ENCODE measurements around the gene TRAPPC10.

Gene TRAPPC10

DNA sequence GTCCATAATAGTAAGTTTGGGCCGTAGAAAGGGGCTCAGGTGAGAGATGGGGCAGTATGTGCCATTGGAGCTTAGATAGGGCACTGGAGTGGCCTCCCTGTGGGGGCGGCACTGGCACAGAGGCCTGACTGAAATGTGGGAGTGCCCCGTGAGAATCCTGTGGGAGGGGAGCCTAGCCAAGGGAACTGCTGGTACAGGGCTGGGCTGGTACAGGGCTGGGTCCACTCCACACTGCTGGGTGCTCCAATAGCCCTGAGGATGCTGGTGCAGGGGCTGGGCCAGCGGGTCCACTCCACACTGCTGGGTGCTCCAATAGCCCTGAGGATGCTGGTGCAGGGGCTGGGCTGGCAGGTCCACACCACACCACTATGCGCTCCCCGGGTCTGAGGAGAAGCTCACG is 50.3 kb downstream of the TRAPPC10 start:
- no peak for DNase-seq (ENCODE audit: low read depth in 2 of 2, low spot score in 1 of 2)

DNA sequence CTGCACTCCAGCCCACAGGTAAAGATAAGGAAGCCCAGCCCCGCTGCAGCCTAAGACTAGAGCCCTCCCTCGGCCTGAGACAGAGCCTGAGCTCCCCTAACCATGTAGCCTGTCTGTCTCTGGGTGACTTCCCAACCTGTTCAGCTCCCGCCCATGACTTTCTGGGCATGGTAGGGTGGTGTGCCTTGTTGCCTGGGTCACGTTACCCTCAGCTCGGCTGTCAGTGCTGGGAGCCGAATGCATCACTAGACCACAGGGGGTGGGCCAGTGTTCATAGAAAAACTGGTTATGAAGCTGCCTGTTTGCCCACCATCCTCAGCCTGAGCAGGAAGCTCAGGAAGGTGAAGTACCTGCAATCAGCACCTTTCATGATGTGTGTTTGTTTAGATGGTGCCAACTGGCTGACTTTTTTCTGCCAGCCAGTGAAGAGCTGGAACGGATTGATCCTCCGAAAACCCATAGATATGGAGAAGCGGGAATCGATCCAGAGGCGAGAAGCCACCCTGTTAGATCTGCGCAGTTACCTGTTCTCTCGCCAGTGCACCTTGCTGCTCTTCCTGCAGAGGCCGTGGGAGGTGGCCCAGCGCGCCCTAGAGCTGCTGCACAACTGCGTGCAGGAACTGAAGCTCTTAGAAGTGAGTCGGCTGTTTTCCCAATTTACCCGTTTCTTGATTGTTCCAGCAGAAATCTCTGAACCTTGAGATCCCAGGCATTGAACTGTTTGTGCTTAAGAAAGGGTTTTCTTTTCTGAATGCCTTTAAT is 51.2 kb downstream of the TRAPPC10 start:
- no peak for DNase-seq (ENCODE audit: low read depth in 2 of 2, low spot score in 1 of 2)

DNA sequence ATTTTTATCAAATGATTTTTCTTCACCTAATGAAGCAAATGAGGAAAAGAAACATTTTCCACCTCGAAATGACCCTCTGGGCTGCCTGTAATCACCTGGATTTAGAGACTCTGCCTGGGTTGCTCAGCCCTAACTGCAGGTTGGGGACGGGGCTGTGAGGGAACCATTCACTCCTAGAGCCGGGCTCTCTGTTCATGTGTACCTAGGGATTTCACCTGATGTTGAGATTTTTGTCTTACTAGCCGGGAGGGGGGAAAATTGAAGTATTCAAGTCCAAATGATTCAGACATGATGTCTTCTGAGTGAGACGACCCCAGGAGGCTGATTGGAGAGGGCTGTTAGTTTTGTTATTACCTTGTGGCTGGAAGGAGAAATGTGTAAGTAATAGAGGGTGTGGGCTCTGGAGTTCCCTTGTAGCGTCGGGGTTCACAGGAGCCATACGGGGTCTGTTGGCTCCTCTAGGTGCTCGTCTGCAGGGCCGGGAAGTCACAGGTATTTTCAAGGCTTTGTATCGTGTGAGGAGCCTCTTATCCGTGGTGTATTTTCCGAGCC is 52.8 kb downstream of the TRAPPC10 start:
- DNase-seq (ENCODE audit: low read depth in 2 of 2, low spot score in 1 of 2), result no peak

DNA sequence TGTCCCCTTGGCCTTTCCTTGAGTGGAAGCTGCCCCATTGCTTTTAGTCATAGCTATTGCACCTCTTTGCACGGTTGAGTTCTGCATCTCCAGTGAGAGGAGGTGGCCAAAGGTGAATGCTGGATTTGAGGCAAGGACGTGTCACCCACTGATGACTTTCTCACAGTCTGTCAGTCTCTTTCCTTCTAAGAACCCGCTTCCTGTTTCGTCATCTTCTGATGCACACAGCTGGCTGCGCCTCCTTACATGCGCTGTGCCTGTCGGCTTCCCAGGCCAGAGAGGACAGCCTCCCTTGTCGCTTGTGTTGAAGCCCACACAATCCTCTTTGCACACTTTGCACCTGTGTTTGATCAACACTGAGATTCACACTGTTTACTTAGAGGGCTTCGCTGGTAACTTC is 53.3 kb downstream of the TRAPPC10 start:
- DNase-seq (ENCODE audit: low read depth in 2 of 2, low spot score in 1 of 2), result peak; percentile 42 to 66

DNA sequence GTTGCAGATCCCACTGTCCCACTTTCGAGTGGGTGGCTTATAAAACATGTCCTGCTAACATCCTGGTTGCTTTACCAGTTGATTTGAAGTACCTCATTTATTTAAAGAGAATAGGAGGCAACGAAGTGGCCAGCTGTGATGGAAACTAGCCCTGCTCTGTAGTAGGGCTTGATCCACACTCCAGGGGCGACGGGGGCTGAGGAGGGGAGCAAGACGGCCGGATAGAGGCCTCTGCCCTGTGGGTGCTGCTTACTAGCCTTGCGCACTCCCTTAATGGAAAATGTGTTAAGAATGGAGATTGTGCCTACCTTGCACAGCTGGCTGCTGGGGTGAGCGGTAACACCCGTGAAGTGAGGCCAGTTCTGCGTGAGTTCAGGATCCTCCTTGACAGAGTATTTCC is 54.0 kb downstream of the TRAPPC10 start:
- no peak for DNase-seq (ENCODE audit: low read depth in 2 of 2, low spot score in 1 of 2)

DNA sequence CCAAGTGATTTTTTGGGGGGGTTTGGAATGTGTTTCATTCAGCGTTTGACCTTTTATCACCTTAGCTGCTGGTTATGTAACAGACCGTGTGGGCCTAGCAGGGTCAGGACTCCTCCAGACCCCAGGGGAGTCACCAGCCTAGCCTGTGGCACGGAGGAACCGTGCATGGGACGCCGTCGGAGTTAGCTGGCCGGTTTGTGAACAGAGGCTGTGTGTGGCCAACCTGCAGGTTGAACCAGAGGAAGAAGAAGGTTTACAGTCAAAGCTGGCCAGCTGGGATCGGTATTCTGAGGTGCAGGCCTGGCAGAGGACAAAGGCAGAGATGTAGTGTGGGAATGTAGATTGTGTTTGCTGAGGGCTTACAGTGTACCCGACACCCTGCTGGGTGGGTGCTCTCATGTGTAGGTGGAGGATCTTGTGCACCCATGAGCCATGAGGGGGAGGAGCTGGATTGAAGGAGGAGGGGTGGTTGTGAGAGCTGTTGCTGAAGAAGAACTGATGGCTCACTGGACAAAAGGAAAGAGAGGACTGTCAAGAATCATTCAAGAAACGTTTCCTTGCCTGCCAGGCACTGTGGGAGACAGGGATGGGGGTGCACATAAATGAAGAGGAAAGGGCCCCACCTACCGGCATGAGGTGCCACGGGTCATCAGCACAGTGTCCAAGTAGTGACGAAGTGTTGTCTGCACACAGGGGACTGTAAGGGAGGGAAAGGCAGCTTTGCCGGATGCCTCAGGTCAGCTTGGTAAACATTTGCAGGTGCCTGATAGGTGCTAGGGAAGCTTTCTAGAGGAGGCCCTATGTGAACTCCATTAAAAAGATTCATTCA is 55.1 kb downstream of the TRAPPC10 start:
- no peak for DNase-seq (ENCODE audit: low read depth in 2 of 2, low spot score in 1 of 2)

DNA sequence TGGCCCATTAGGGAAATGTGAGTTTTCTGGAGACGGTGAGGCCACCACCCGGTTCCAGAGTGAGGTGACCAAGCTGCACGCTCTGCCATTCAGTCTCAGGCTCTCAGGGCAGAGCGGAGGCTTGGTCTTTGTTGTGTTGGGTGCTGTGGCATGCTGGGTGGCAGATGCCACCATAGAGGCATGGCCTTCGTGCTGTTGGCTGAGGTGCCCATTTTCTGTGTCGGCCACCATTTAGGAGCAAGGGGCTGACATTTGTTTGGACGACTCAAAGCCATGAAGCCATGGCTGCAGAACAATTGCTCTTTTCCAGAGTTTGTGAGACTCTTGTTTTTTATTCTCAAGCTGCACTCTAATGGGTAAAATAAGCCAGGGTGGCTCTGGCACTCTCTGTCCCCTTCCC is 58.3 kb downstream of the TRAPPC10 start:
- DNase-seq (ENCODE audit: low read depth in 2 of 2, low spot score in 1 of 2), result no peak

DNA sequence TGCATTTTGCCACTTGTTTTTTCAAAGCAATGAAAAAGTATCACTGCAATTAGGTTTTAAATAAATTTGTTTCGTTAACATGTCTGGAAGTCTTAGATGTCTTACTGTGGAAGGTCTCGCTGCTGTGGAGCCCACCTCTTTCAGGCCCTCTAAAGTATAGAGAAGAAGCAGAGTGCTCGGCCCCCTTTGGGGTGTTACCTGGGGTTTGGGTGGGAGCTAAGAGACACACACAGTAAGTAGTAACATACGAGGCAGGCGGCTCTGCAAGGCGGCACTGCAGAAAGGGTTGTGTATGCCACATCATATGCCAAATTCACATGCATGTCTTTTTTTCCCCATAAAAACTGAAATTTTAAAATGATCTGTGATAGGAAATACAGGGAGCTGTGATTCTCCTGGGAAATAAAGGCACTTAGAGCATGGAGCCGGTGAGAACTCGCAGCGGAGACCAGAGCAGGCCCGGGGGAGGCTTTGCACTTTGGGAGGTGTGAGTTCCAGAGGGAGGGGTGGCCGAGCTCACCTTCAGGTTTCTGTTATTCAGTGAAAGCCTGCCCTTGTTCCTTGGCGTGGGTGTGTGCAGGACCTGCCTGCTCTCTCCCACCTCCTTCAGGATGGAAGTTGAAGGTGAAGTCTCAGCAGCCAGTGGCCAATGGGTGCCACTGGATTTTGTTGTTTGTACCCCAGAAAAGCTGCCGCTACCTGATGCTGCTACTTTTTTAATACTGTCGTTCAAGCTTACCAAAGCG is 59.4 kb downstream of the TRAPPC10 start:
- DNase-seq (ENCODE audit: low read depth in 2 of 2, low spot score in 1 of 2), result no peak

DNA sequence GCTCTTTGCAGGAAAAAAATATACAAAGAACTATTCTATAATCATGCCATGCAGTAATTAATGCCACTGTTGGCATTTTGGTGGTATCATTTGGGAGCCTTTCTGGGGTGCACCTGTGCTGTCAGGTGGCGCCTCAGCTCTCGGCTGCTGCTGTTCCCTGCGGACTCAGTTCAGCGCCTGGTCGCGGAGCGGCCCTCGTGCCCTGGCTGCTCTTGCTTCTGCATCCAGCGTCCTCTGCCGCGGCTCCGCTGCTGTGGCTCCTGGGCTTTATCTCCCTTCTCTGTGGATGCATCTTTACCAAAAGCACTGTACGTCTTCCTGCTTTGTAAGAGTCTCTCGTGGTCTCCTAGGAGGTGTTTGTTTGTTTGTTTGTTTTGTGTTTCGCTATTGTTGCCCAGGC is 60.0 kb downstream of the TRAPPC10 start:
- no peak for DNase-seq (ENCODE audit: low read depth in 2 of 2, low spot score in 1 of 2)

DNA sequence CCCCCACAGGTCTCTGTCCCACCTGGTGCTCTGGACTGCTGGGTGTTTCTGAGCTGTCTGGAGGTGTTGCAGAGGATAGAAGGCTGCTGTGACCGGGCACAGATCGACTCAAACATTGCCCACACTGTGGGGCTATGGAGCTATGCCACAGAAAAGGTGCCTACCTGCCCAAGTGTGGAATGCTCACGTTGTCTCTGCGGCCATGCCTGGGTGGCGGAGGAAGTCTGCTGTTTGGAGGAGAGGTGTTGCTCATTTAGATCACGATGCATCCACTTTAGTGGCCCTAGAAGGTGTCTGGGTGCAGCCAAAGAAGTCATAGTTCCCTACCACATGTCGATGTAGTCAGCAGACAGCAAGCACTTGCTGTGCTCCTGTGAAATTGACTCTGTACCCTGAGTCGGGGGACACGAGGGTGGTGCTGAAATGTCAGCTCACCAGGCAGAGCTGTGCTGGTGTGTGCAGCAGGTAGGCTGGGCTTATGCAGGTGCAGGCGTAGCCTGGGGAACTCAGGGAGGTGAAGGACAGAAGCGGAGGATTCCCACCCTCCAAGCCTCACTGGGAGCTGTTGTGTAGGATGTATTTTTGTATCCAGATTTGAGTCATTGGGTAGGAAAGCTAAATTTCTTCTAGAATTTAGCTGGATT is 62.3 kb downstream of the TRAPPC10 start:
- no peak for DNase-seq (ENCODE audit: low read depth in 2 of 2, low spot score in 1 of 2)

DNA sequence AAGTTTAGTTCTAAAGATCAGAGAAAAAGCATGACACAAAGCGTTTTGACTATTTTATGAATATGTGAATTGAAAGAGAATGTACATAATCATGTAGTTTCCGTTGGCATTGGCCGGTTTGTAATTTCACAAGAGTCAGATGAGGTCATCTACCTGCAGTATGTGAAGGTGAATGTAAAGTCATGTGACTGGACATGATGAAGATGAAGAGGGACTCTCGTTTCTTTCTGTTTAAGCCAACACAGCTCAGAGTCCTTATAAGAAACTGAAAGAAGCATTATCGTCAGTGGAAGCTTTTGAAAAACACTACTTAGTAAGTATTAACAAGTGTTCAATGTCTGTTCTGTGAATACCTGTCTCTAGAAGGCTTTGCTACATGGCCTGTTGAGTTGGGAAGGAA is 64.2 kb downstream of the TRAPPC10 start:
- DNase-seq (ENCODE audit: low read depth in 2 of 2, low spot score in 1 of 2), result no peak

DNA sequence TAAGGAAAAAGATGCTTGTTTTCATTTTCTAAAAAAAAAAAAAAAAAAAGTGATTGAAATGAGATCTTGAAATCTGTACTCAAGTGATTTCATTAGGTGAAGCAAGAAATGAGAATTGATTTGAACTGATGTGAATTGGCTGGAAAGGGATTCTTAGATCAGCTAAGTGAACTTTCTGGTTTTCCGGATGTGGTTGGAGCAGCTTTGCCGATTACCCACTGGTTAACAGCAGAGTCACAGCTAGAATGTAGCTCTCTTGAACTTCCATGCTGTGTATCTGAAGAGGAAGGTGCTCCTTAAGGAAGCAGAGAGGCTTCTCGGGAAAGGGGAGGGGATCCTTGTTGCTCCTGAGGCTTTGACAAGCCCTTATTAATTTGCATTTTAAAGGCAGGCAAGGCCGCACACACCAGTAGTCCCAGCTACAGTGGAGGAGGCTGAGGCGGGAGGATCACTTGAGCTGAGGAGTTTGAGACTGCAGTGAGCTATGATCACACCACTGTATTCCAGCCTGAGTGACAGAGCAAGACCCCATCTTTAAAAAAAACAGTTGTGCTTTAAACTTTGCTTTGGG is 66.4 kb downstream of the TRAPPC10 start:
- no peak for DNase-seq (ENCODE audit: low read depth in 2 of 2, low spot score in 1 of 2)

DNA sequence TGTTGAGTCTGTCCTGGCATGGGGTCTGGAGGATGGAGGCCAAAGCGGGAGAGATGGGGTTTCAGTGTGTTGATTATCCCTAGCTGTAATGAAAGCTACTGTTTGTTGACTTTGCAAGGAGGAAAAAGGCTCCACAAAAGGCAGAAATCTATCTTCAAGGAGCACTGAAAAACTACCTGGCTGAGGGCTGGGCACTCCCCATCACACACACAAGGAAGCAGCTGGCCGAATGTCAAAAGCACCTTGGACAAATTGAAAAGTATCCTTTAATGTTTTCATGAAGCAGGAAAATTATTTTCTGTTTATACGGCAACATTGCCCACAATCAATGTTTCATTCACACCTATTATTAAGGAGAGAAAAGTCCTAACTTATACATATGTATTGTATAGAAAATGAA is 67.3 kb downstream of the TRAPPC10 start:
- no peak for DNase-seq (ENCODE audit: low read depth in 2 of 2, low spot score in 1 of 2)

DNA sequence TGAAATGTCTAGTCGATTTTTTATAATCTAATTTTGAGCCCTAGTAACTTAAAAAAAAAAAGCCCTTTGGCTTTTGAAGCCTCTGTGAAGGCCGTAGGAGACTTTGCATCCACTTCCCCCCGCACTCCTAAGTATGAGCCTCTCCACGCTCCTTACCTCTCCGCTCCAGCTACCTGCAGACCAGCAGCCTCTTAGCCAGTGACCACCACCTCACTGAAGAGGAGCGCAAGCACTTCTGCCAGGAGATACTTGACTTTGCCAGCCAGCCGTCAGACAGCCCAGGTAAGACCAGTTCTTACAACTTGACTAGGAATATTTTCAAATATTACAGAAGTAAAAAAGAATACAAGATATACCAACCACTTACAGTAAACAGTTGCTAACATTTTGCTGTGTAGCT is 67.7 kb downstream of the TRAPPC10 start:
- no peak for DNase-seq (ENCODE audit: low read depth in 2 of 2, low spot score in 1 of 2)

DNA sequence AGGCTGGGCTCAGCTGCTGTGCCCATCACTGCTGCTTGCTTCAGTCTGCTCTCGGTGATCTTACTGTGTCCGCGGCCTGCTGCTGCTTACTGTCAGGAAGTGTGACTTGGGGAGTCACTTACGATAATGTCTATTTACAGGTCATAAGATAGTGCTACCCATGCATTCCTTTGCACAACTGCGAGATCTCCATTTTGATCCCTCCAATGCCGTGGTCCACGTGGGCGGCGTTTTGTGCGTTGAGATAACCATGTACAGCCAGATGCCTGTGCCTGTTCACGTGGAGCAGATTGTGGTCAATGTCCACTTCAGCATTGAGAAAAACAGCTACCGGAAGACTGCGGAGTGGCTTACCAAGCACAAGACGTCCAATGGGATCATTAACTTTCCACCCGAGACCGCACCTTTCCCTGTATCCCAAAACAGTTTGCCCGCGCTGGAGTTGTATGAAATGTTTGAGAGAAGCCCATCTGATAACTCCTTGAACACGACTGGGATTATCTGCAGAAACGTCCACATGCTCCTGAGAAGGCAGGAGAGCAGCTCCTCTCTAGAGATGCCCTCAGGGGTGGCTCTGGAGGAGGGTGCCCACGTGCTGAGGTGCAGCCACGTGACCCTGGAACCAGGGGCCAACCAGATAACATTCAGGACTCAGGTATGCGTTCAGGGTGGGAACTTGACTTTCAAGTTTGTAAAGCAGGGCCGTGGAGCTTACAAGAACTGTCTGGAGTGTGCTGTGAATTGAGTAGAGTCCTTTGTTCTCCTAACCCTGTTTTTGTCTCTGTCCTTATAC is 70.7 kb downstream of the TRAPPC10 start:
- DNase-seq (ENCODE audit: low read depth in 2 of 2, low spot score in 1 of 2), result no peak

DNA sequence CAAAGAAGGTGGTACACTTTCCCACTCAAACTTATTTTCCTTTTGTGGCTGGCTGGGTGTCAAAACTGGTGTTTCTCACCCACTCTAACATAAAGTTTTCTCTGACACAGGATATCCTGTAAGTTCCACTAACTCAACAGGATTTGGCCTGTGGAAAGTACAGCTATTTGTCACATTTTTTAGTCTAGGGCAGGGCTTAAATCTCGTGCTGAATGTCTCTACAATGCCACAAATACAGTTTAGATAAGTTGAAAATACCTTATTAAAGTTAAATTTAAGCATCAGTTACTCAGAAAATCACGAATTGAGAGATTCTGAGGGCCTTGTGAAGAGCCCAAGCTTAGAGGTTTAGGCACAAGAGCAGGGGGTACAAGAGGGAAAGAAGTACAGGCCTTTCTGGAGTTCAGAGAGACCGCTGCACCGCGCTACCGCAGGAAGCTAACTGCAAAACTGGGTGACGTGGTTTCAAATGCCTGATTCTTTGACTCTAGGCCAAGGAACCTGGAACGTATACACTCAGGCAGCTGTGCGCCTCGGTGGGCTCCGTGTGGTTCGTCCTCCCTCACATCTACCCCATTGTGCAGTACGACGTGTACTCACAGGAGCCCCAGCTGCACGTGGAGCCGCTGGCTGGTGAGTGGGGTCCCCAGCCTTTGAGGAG is 71.7 kb downstream of the TRAPPC10 start:
- no peak for DNase-seq (ENCODE audit: low read depth in 2 of 2, low spot score in 1 of 2)

DNA sequence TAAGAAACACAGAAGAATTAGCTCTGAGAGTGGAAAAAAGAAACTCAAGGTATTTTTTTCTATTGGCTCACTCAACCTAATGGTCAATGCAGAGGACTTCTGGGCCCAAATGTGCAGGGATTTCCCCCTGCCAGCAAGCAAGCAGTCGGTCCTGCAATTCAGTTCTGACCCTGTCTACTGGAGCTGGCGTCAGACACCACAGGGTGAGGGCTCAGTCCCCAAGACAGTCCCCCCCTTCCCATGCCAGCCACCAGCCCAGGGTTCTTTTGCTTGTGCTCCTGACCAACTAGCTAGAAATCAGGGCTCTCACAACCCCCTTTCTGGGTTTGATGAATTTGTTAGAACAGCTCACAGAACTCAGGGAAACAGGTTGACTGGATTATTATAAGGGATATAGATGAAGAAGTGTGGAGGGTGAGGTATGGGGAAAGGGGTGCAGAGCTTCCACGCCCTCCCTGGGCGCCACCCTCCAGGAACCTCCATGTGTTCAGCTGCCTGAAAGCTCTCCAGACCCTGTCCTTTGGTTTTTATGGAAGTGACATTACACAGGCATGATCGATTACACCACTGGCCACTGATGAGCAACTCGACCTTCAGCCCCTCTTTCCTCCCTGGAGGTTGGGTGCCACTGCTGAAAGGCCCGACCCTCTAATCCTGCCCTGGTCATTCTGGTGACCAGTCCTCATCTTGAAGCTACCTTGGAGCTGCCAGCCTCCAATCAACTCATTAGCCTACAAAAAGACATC is 72.6 kb downstream of the TRAPPC10 start:
- no peak for DNase-seq (ENCODE audit: low read depth in 2 of 2, low spot score in 1 of 2)

DNA sequence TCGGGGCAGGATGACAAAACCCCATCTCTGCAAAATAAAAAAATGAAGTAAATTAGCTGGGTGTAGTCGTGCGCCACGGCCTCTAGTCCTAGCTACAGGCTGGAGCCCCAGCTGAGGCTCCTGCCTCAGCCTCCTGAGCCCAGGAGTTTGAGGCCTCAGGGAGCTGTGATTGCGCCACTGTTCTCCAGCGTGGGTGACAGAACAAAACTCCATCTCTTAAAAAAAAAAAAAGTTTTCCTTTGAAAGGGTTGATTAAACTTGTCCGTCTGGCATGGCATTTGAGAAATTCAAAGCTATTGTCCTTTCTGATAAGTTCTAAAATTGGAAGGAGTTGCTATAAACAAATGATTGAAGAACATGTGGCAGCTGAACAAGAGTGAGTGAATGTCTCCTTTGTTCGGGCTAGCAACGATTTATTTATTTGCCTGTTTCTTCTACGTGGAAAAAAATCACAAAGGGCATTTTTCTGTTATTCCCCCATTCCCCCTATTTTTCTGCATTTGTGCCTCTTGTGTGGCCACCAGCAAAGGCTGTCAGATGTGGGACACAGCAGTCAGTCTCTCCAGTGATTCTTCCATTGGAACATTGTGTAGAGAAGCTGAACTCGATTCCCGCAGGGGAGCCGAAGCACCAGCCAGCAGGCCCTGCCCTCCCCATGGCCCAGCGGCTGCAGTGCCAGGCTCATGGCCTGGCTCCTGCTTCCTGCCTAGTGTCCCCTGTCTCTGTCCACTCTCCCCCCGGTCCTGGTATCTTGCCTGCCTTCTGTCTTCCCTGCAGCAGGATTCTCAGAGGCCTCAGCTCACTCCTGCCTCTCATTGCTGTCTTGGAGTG is 73.6 kb downstream of the TRAPPC10 start:
- DNase-seq (ENCODE audit: low read depth in 2 of 2, low spot score in 1 of 2), result no peak
